ENCODE results near the gene WSB2. TPM values are rescaled to one million over a fixed set of nuclear protein-coding genes. Genes with fewer than 3 reads are reported as not detected.

WSB2 gene
- total RNA-seq, 1 experiment from 2014 or later = 203 TPM

DNA sequence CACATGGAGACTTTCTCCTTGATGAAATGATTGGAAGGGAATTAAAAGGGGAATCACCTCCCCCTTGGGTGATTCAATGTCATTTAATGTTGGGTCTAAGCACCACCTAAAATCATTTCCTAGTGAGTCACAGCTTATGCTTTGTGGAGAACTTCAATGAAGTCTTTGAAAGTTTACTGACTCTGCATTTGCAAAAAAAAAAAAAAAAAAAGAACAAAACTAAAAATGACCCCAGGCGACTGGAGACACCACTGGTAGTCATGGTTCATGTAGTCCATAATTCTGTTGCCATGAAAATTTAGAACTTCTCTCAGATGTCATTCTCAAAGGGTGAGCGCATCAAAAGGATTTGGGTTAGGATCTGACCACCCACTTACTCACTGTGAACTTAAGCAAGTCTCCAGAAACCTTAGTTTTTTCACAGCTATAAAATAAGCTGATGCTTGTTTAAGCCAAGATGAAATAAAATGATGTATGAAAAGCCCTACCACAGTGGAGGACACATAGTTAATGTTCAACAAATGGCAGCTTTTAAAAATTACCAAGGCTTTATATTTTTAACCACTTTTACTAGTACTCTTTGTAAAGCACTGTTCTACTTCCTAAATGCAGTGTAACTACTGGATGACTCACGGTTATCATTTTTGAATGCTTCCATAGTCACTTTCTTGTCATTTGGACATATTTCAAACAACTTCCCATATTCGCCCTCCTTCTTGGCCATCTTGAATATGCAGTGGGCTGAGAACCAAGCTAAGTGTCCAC lies 74.1 kb downstream of the WSB2 start:
- TF ChIP-seq, protein P1, sequence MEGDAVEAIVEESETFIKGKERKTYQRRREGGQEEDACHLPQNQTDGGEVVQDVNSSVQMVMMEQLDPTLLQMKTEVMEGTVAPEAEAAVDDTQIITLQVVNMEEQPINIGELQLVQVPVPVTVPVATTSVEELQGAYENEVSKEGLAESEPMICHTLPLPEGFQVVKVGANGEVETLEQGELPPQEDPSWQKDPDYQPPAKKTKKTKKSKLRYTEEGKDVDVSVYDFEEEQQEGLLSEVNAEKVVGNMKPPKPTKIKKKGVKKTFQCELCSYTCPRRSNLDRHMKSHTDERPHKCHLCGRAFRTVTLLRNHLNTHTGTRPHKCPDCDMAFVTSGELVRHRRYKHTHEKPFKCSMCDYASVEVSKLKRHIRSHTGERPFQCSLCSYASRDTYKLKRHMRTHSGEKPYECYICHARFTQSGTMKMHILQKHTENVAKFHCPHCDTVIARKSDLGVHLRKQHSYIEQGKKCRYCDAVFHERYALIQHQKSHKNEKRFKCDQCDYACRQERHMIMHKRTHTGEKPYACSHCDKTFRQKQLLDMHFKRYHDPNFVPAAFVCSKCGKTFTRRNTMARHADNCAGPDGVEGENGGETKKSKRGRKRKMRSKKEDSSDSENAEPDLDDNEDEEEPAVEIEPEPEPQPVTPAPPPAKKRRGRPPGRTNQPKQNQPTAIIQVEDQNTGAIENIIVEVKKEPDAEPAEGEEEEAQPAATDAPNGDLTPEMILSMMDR (conservative IDR thresholded peaks at IDR 0.05; ENCODE audit: low read depth, low read length) = no peak
- TF ChIP-seq EZH2phosphoT487 (IDR thresholded peaks at IDR 0.05; ENCODE audit: borderline replicate concordance, low read length) (no peak), EZH2 (IDR thresholded peaks at IDR 0.05; ENCODE audit: low read length, unreplicated experiment) (no peak)
- Histone ChIP-seq H3K4me1 (ENCODE audit: insufficient read depth, low read length) (peaks cover 36% of the 10 kb centered on the region), H3F3A (ENCODE audit: low read length, unreplicated experiment) (peaks cover 5% of the 10 kb centered on the region), H3K79me2 (ENCODE audit: low read length) (no peaks in the 10 kb centered on the region), H3K27me3 (ENCODE audit: low read length) (no peaks in the 10 kb centered on the region), H3K27ac (ENCODE audit: low read length) (peak overlapping the region; percentile 91), H3K36me3 (ENCODE audit: low read depth, low read length) (no peaks in the 10 kb centered on the region), H3K9ac (ENCODE audit: low read length) (peak overlapping the region; percentile 50), H3K4me2 (ENCODE audit: low read length) (peak overlapping the region; percentile 55), H3K9me2 (replicated peaks; ENCODE audit: low read length) (no peaks in the 10 kb centered on the region), H2AFZ (ENCODE audit: low read length) (peak overlapping the region; percentile 8; the same call in 1 of the 2 replicates), H3K4me3 (ENCODE audit: low read length) (peak overlapping the region; percentile 14; the same call in 1 of the 2 replicates), H3K9me3 (ENCODE audit: low read length) (no peaks in the 10 kb centered on the region), H4K20me1 (ENCODE audit: low read length) (no peaks in the 10 kb centered on the region)
- POLR2A ChIA-PET (ENCODE audit: unreplicated experiment) = interaction anchor here (0.6 to 0.7 kb wide), 3 partner anchors 70 to 644 kb away, joined by 22 to 29 read pairs (median 27); no protein-coding TSS in a partner anchor
- intact Hi-C loops (cut with micrococcal nuclease) = loop anchor here (2.0 kb wide), 3 partner anchors 18 to 34 kb away; partner anchors contain the start of genes KSR2 and RFC5
- no TSS peak for BruUV-seq (replicated peaks)
- CTCF ChIA-PET = interaction anchor here (0.7 kb wide), 1 partner anchor 137 kb away, joined by 17 read pairs; no protein-coding TSS in a partner anchor
- DNase-seq (peak; percentile 94), ATAC-seq (peak; percentile 81)

GRCh38 chr12:117985182-117985581 lies 75.8 kb downstream of the WSB2 start:
- ChIA-PET POLR2A (ENCODE audit: unreplicated experiment) (no interaction called here), CTCF (no interaction called here)
- Histone ChIP-seq H3K4me3 (ENCODE audit: low read length) (no peak overlapping the region), H3K79me2 (ENCODE audit: low read length) (no peaks in the 10 kb centered on the region), H3K4me2 (ENCODE audit: low read length) (peak overlapping the region; percentile 22), H2AFZ (ENCODE audit: low read length) (no peak overlapping the region), H3K4me1 (ENCODE audit: insufficient read depth, low read length) (peaks cover 36% of the 10 kb centered on the region), H3K27me3 (ENCODE audit: low read length) (no peaks in the 10 kb centered on the region), H3K9me3 (ENCODE audit: low read length) (no peaks in the 10 kb centered on the region), H3F3A (ENCODE audit: low read length, unreplicated experiment) (peaks cover 5% of the 10 kb centered on the region), H3K9ac (ENCODE audit: low read length) (peak overlapping the region; percentile 50; the same call in 1 of the 2 replicates), H3K36me3 (ENCODE audit: low read depth, low read length) (no peaks in the 10 kb centered on the region), H3K27ac (ENCODE audit: low read length) (peak overlapping the region; percentile 91), H3K9me2 (replicated peaks; ENCODE audit: low read length) (no peaks in the 10 kb centered on the region), H4K20me1 (ENCODE audit: low read length) (no peaks in the 10 kb centered on the region)
- intact Hi-C loops (cut with micrococcal nuclease) = no loop called here
- ATAC-seq (no peak), DNase-seq (peak; percentile 74)
- no TSS peak for BruUV-seq (replicated peaks)
- TF ChIP-seq, protein P1 (conservative IDR thresholded peaks at IDR 0.05; ENCODE audit: low read depth, low read length) = no peak
- TF ChIP-seq EZH2phosphoT487 (IDR thresholded peaks at IDR 0.05; ENCODE audit: borderline replicate concordance, low read length) (no peak), EZH2 (IDR thresholded peaks at IDR 0.05; ENCODE audit: low read length, unreplicated experiment) (no peak)

Other genes starting within 250 kb of the WSB2 start
- gene KSR2, start 92.2 kb downstream of the WSB2 start, total RNA-seq (2014; rRNA removed) = 0.80 and 2.8 TPM in 2 replicates
- gene RFC5, start 44.5 kb downstream of the WSB2 start, total RNA-seq (2014; rRNA removed) = 86.4 and 100 TPM in 2 replicates
- 60.8 and 68.8 TPM in 2 replicates for gene VSIG10, start 42.8 kb upstream of the WSB2 start, total RNA-seq (2014; rRNA removed)
- gene PEBP1, start 74.9 kb upstream of the WSB2 start, total RNA-seq (2014; rRNA removed) = 313 and 368 TPM in 2 replicates

All from PC-3 (cell line).